Measurements from ENCODE around the gene CARHSP1. TPM values are rescaled to one million over a fixed set of nuclear protein-coding genes. Genes with fewer than 3 reads are reported as not detected.

CARHSP1 gene
- total RNA-seq, 3 donors from 2014 or later (not counting 1 experiment from before 2014, with no cell fraction given): 59.0 to 70.0 (median 60.1) TPM

GRCh38 chr16:8903004-8903403 lies 34.2 kb upstream of the CARHSP1 start:
- H3K4me1 Mint-ChIP-seq: no peaks in the 10 kb centered on the region
- intact Hi-C loops (cut with micrococcal nuclease): no loop called here
- H3K36me3 Mint-ChIP-seq: peaks cover 32% of the 10 kb centered on the region
- H3K4me1 ChIP-seq (ENCODE audit: control insufficient read depth, insufficient read depth, low read length): no peaks in the 10 kb centered on the region
- H3K4me3 ChIP-seq (ENCODE audit: low read length): no peak overlapping the region
- no peaks in the 10 kb centered on the region for H3K27me3 Mint-ChIP-seq (ENCODE audit: low read depth in 2 of 2)
- ATAC-seq: no peak
- TF ChIP-seq CTCF (IDR thresholded peaks at IDR 0.05): no peak
- DNase-seq: no peak
- no peaks in the 10 kb centered on the region for H3K27me3 ChIP-seq (ENCODE audit: control insufficient read depth, insufficient read depth, low read length)
- H3K4me3 Mint-ChIP-seq: no peak overlapping the region
- H3K9me3 ChIP-seq (ENCODE audit: control insufficient read depth, insufficient read depth, low read length): no peaks in the 10 kb centered on the region
- H3K27ac Mint-ChIP-seq: no peak overlapping the region
- over 99% methylated on average over 9 of the region's 9 CpGs for WGBS (ENCODE audit: insufficient coverage)
- H3K36me3 ChIP-seq (ENCODE audit: control insufficient read depth, insufficient read depth, low read length): peaks cover 89% of the 10 kb centered on the region
- H3K27ac ChIP-seq (ENCODE audit: low read length): no peak overlapping the region
- no peaks in the 10 kb centered on the region for H3K9me3 Mint-ChIP-seq

- TF ChIP-seq CTCF (IDR thresholded peaks at IDR 0.05): no peak
- ATAC-seq: no peak
- Mint-ChIP-seq H3K9me3 (no peaks in the 10 kb centered on the region), H3K36me3 (peaks cover 32% of the 10 kb centered on the region), H3K27ac (no peak overlapping the region), H3K27me3 (ENCODE audit: low read depth in 2 of 2) (no peaks in the 10 kb centered on the region), H3K4me3 (no peak overlapping the region), H3K4me1 (no peaks in the 10 kb centered on the region)
- peaks cover 92% of the 10 kb centered on the region for H3K36me3 ChIP-seq (ENCODE audit: control insufficient read depth, insufficient read depth, low read length)
- DNase-seq: no peak
- H3K4me3 ChIP-seq (ENCODE audit: low read length): no peak overlapping the region
- no peaks in the 10 kb centered on the region for H3K27me3 ChIP-seq (ENCODE audit: control insufficient read depth, insufficient read depth, low read length)
- H3K27ac ChIP-seq (ENCODE audit: low read length): no peak overlapping the region
- 92% methylated on average over 13 of the region's 13 CpGs for WGBS (ENCODE audit: insufficient coverage)
- H3K9me3 ChIP-seq (ENCODE audit: control insufficient read depth, insufficient read depth, low read length): no peaks in the 10 kb centered on the region
- intact Hi-C loops (cut with micrococcal nuclease): no loop called here
- no peaks in the 10 kb centered on the region for H3K4me1 ChIP-seq (ENCODE audit: control insufficient read depth, insufficient read depth, low read length)
Measured at GRCh38 chr16:8901320-8901861, 32.6 kb upstream of the CARHSP1 start.

- H3K4me1 Mint-ChIP-seq: no peaks in the 10 kb centered on the region
- Histone ChIP-seq H3K4me1 (ENCODE audit: control insufficient read depth, insufficient read depth, low read length) (no peaks in the 10 kb centered on the region), H3K9me3 (ENCODE audit: control insufficient read depth, insufficient read depth, low read length) (no peaks in the 10 kb centered on the region), H3K27ac (ENCODE audit: low read length) (no peak overlapping the region), H3K36me3 (ENCODE audit: control insufficient read depth, insufficient read depth, low read length) (peaks cover 88% of the 10 kb centered on the region), H3K4me3 (ENCODE audit: low read length) (no peak overlapping the region), H3K27me3 (ENCODE audit: control insufficient read depth, insufficient read depth, low read length) (no peaks in the 10 kb centered on the region)
- DNase-seq: no peak
- peaks cover 23% of the 10 kb centered on the region for H3K36me3 Mint-ChIP-seq
- 90% methylated on average over 2 of the region's 5 CpGs for WGBS (ENCODE audit: insufficient coverage)
- H3K4me3 Mint-ChIP-seq: no peak overlapping the region
- no peaks in the 10 kb centered on the region for H3K27me3 Mint-ChIP-seq (ENCODE audit: low read depth in 2 of 2)
- H3K9me3 Mint-ChIP-seq: no peaks in the 10 kb centered on the region
- H3K27ac Mint-ChIP-seq: peak overlapping the region; percentile 11 to 24
- ATAC-seq: no peak
- TF ChIP-seq CTCF (IDR thresholded peaks at IDR 0.05): no peak
- intact Hi-C loops (cut with micrococcal nuclease): no loop called here
Measured at GRCh38 chr16:8900343-8900742, 31.5 kb upstream of the CARHSP1 start.

GRCh38 chr16:8899709-8900317 lies 31.0 kb upstream of the CARHSP1 start:
- 93% methylated on average over 8 of the region's 9 CpGs for WGBS (ENCODE audit: insufficient coverage)
- H3K27me3 Mint-ChIP-seq (ENCODE audit: low read depth in 2 of 2): no peaks in the 10 kb centered on the region
- Histone ChIP-seq H3K36me3 (ENCODE audit: control insufficient read depth, insufficient read depth, low read length) (peaks cover 88% of the 10 kb centered on the region), H3K4me3 (ENCODE audit: low read length) (no peak overlapping the region), H3K4me1 (ENCODE audit: control insufficient read depth, insufficient read depth, low read length) (no peaks in the 10 kb centered on the region), H3K27ac (ENCODE audit: low read length) (no peak overlapping the region), H3K9me3 (ENCODE audit: control insufficient read depth, insufficient read depth, low read length) (no peaks in the 10 kb centered on the region), H3K27me3 (ENCODE audit: control insufficient read depth, insufficient read depth, low read length) (no peaks in the 10 kb centered on the region)
- no peak for TF ChIP-seq CTCF (IDR thresholded peaks at IDR 0.05)
- intact Hi-C loops (cut with micrococcal nuclease): loop anchor here (10.0 kb wide), 1 partner anchor 235 kb away; no protein-coding TSS in a partner anchor
- no peaks in the 10 kb centered on the region for H3K4me1 Mint-ChIP-seq
- peaks cover 26% of the 10 kb centered on the region for H3K36me3 Mint-ChIP-seq
- H3K9me3 Mint-ChIP-seq: no peaks in the 10 kb centered on the region
- peak overlapping the region; percentile 11 to 24 for H3K27ac Mint-ChIP-seq
- no peak for DNase-seq
- no peak for ATAC-seq
- no peak overlapping the region for H3K4me3 Mint-ChIP-seq

Data from natural killer cell (primary cell).